ENCODE measurements around the gene FOSB.

FOSB gene

GRCh38 chr19:45468803-45469131 is 971 bp downstream of the FOSB start:
- no peak for DNase-seq (ENCODE audit: low spot score)

- peak; percentile 95 for DNase-seq (ENCODE audit: low spot score)
Observed at GRCh38 chr19:45469132-45469944, 1.5 kb downstream of the FOSB start.

DNA sequence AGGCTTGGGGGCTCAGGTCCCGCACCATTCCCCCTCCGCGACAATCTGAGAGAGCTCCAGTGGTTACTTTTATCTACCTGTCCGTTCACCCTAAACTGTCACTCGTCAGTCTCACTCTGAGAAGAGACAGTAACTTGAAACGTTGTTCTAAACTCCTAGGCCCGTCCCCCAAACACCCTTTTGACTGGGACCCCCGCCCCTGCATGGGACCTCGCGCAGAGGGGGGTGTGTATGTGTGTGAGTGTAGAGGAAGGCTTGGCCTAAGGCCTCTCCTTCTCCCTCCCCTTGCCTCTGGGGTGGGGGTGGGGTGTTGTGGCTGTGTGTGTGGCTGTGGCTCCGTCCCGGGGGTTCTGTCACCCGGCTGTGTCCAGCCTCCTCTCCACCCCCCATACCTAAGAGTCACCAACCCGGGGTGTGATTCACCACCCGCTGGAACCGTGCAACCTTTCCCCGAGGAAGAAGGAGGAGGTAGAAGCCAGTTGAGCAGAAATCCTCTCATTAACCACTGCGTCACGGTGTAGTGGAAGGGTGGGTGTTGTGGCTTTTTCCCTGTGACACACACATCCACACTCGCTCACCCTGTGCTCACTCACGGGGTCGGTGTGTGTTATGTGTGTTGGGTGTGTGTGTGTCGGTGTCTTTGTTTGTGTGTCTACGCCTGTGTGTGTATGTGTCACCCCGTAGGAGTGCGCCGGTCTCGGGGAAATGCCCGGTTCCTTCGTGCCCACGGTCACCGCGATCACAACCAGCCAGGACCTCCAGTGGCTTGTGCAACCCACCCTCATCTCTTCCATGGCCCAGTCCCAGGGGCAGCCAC is 2.4 kb downstream of the FOSB start:
- DNase-seq (ENCODE audit: low spot score), result peak; percentile 59

- DNase-seq (ENCODE audit: low spot score), result no peak
Observed at GRCh38 chr19:45470762-45471081, 2.9 kb downstream of the FOSB start.

- peak; percentile 44 for DNase-seq (ENCODE audit: low spot score)
Observed at GRCh38 chr19:45471111-45471930, 3.5 kb downstream of the FOSB start.

- DNase-seq (ENCODE audit: low spot score), result peak; percentile 55
Observed at GRCh38 chr19:45471931-45472562, 4.3 kb downstream of the FOSB start.

GRCh38 chr19:45472563-45473366 is 5.0 kb downstream of the FOSB start:
- DNase-seq (ENCODE audit: low spot score), result peak; percentile 50

DNA sequence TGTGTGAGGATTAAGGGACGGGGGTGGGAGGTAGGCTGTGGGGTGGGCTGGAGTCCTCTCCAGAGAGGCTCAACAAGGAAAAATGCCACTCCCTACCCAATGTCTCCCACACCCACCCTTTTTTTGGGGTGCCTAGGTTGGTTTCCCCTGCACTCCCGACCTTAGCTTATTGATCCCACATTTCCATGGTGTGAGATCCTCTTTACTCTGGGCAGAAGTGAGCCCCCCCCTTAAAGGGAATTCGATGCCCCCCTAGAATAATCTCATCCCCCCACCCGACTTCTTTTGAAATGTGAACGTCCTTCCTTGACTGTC is 5.5 kb downstream of the FOSB start:
- no peak for DNase-seq (ENCODE audit: low spot score)

DNA sequence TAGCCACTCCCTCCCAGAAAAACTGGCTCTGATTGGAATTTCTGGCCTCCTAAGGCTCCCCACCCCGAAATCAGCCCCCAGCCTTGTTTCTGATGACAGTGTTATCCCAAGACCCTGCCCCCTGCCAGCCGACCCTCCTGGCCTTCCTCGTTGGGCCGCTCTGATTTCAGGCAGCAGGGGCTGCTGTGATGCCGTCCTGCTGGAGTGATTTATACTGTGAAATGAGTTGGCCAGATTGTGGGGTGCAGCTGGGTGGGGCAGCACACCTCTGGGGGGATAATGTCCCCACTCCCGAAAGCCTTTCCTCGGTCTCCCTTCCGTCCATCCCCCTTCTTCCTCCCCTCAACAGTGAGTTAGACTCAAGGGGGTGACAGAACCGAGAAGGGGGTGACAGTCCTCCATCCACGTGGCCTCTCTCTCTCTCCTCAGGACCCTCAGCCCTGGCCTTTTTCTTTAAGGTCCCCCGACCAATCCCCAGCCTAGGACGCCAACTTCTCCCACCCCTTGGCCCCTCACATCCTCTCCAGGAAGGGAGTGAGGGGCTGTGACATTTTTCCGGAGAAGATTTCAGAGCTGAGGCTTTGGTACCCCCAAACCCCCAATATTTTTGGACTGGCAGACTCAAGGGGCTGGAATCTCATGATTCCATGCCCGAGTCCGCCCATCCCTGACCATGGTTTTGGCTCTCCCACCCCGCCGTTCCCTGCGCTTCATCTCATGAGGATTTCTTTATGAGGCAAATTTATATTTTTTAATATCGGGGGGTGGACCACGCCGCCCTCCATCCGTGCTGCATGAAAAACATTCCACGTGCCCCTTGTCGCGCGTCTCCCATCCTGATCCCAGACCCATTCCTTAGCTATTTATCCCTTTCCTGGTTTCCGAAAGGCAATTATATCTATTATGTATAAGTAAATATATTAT is 6.1 kb downstream of the FOSB start:
- DNase-seq (ENCODE audit: low spot score), result peak; percentile 61

DNA sequence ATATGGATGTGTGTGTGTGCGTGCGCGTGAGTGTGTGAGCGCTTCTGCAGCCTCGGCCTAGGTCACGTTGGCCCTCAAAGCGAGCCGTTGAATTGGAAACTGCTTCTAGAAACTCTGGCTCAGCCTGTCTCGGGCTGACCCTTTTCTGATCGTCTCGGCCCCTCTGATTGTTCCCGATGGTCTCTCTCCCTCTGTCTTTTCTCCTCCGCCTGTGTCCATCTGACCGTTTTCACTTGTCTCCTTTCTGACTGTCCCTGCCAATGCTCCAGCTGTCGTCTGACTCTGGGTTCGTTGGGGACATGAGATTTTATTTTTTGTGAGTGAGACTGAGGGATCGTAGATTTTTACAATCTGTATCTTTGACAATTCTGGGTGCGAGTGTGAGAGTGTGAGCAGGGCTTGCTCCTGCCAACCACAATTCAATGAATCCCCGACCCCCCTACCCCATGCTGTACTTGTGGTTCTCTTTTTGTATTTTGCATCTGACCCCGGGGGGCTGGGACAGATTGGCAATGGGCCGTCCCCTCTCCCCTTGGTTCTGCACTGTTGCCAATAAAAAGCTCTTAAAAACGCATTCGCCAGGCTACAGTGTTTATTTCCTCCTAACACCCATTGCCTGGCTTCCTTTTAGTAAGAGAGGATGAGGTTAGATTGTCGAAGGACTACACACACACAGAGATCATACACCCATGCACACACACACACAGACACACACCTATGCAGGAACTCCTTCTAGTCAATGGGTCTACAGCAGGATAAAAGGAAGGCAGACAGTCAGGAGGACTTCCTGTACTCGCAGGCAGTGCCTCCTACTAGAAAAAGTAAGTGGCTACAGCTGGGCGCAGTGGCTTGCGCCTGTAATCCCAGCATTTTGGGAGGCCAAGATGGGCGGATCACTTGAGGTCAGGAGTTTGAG is 7.1 kb downstream of the FOSB start:
- DNase-seq (ENCODE audit: low spot score), result peak; percentile 60

GRCh38 chr19:45475537-45476291 is 7.9 kb downstream of the FOSB start:
- peak; percentile 58 for DNase-seq (ENCODE audit: low spot score)

- DNase-seq (ENCODE audit: low spot score), result no peak
Observed at GRCh38 chr19:45476304-45476703, 8.5 kb downstream of the FOSB start.

- DNase-seq (ENCODE audit: low spot score), result no peak
Observed at GRCh38 chr19:45477186-45477585, 9.4 kb downstream of the FOSB start.

- no peak for DNase-seq (ENCODE audit: low spot score)
Observed at GRCh38 chr19:45477713-45478453, 10.1 kb downstream of the FOSB start.

DNA sequence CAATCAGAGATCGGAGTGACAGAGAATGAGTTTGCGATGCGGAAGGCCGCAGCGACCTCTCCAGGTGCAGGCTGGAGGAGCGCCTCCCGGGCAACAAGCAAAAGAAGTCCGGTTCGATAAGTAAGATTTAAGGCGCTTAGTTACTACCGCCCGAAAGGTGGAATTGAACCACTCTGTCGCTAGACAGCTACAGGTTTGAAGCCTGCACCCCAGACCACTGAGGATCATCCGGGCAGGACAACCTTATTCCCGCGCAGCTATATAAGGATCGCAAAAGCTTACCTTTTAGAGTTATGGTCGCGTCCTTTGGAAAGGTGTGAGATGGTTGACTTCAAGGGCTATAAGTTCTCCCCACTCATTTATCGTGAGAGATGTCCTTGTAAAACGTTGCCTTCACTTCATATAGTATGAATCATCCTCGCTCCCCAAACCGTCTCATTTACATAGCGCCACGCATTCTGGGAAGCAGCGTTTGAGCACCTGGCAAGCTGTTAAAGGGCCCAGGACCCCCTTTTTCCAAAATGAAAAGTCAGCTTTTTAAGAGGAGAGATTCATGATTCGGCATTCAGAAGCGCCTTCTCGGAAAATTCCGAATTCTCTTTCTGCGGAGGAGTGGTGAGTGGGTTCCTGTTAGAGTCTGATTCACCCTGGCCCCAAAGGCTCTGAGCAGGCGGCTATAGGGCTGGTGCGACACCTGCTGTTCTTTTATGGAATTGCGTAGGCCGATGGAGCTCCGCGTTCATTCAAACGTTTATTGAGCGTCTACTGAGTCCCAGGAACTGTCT is 10.8 kb downstream of the FOSB start:
- peak; percentile 96 for DNase-seq (ENCODE audit: low spot score)

GRCh38 chr19:45483033-45483432 is 15.2 kb downstream of the FOSB start:
- DNase-seq (ENCODE audit: low spot score), result no peak
